Lower leg skin (tissue), 4 donors: Measurements from ENCODE around the gene COBL. TPM values are rescaled to one million over a fixed set of nuclear protein-coding genes. Genes with fewer than 3 reads are reported as not detected.

Experiments
- DNase-seq, 2 donors: peaks; one replicate each; pipeline ENCODE4 v3.0.0-alpha.2; 2019; ENCODE audit warnings: low spot score in 2 of 2
- H3K4me3 ChIP-seq: fragments of 200-600 bp; sonication (generic); 2 replicates; pipeline ENCODE4 v1.5.1; 2017; ENCODE audit warnings: mild to moderate bottlenecking, low read depth; ENCODE audit not compliant: poor library complexity, severe bottlenecking
- POLR2A ChIP-seq, 2 donors: fragments of 450-650 bp; IDR thresholded peaks; one replicate each; pipeline ENCODE4 v1.6.1; 2016 to 2017; ENCODE audit warnings: antibody characterized with exemption in 2 of 2, mild to moderate bottlenecking in 1 of 2, moderate library complexity in 1 of 2
- WGBS, 2 donors: methylation state at CpG; one replicate each; pipeline ENCODE4 v1.1.5; 2018; 5-methylcytosine and 5-hydroxymethylcytosine counted together
- intact Hi-C: fragments of 100-400 bp; cut with DNase I; formaldehyde crosslinking; loops from one replicate; pipeline ENCODE4 v1.15.0; 2023; ENCODE audit warnings: low total_unique reads
- total RNA-seq, 4 donors: library from RNA; depleted of rRNA; stranded (reverse); fragments of >200 nt; gene quantifications; one replicate each; pipeline ENCODE4 v1.1.0, GENCODE V29; 2016
- TF ChIP-seq, protein P1 (sequence below), 3 donors: fragments of 450-650 bp; IDR thresholded peaks; one replicate each; pipeline ENCODE4 v1.5.1; 2016; ENCODE audit warnings: antibody characterized with exemption in 3 of 3, mild to moderate bottlenecking in 3 of 3, moderate library complexity in 2 of 3

The COBL gene
- total RNA-seq, 4 donors from 2014 or later, result 40.2 to 94.1 (median 66.5) TPM

DNA sequence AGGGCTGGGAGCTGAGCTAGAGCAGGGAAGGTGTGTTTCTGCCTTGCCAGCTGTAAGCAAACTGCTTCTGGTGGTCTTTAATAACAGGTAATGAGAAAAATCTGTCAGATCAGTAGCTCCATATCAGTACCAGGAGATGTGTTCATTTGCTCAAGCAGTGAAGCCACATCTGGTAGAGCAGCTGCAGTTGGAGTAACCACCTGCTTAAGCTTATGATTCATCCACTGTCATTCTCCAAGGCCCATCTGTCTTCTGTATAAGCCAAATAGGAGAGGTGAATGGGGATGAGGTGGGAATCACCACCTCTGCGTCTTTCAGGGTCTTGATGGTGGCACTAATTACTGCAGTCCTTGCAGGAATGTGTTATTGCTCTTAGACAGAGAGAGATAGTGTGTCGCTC lies 18.4 kb upstream of the COBL start:
- DNase-seq, result peak in 1 of 2 donors; percentile 1
- intact Hi-C loops, result no loop called here
- TF ChIP-seq POLR2A (IDR thresholded peaks at IDR 0.05), result no peak
- TF ChIP-seq, protein P1, sequence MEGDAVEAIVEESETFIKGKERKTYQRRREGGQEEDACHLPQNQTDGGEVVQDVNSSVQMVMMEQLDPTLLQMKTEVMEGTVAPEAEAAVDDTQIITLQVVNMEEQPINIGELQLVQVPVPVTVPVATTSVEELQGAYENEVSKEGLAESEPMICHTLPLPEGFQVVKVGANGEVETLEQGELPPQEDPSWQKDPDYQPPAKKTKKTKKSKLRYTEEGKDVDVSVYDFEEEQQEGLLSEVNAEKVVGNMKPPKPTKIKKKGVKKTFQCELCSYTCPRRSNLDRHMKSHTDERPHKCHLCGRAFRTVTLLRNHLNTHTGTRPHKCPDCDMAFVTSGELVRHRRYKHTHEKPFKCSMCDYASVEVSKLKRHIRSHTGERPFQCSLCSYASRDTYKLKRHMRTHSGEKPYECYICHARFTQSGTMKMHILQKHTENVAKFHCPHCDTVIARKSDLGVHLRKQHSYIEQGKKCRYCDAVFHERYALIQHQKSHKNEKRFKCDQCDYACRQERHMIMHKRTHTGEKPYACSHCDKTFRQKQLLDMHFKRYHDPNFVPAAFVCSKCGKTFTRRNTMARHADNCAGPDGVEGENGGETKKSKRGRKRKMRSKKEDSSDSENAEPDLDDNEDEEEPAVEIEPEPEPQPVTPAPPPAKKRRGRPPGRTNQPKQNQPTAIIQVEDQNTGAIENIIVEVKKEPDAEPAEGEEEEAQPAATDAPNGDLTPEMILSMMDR (IDR thresholded peaks at IDR 0.05), result no peak

GRCh38 chr7:51329696-51330263 lies 13.2 kb upstream of the COBL start:
- no peak overlapping the region for H3K4me3 ChIP-seq
- TF ChIP-seq, protein P1 (IDR thresholded peaks at IDR 0.05), result no peak
- no peak for TF ChIP-seq POLR2A (IDR thresholded peaks at IDR 0.05)
- peak in 1 of 2 donors; percentile 12 for DNase-seq
- intact Hi-C loops, result no loop called here
- 86 to 90% methylated on average over 4 of the region's 4 CpGs for WGBS, 2 donors

More for the DNA sequence above, 18.4 kb upstream of the COBL start:
- 85% methylated on average over 2 of the region's 2 CpGs for WGBS, 2 donors
- H3K4me3 ChIP-seq, result no peak overlapping the region

DNA sequence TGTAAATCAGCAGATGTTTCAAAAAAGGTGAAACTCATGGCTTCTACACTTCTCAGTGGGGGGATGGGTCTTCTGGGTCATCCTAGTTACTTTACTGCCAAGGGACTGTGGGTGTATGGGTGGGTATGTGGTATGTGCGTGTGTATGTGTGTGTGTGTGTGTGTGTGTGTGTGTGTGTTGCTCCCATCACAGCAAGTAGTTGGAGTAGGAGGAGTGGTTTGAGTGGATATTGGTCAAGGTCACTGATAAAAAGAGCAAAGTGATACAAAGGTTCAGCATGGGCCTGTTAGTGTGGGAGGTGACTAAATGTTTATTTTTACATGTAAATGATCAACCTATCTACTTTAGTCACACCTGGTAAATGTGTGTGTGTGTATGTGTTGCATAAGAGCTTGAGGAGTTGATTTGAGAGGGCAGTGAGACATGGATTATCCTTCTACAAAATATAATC lies 11.8 kb upstream of the COBL start:
- intact Hi-C loops, result no loop called here
- 82 to 90% methylated on average over 1 of the region's 1 CpG for WGBS, 2 donors
- TF ChIP-seq, protein P1 (IDR thresholded peaks at IDR 0.05), result no peak
- no peak for TF ChIP-seq POLR2A (IDR thresholded peaks at IDR 0.05)
- peak in 1 of 2 donors; percentile 8 for DNase-seq
- no peak overlapping the region for H3K4me3 ChIP-seq

DNA sequence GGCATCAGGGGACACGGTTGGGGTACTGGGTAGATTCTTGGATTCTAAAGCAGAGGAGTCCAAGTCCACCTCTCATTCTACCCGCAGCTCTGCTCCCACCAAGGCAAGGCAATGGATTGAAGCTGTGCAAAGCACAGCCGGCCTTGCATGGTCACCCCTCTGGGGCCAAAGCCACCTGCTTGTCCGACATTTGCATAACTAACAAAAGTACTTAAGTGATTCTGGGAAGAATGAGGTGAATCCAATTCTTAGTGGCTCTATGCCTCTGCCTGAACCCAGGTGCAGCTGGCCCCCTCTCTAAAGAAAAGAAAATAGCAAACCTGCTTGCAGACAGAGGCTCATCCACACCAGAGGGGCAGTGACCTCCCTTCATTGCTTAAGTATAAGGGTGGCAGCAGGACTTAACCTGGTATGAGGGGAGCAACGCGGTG lies 10.7 kb upstream of the COBL start:
- intact Hi-C loops, result no loop called here
- peak in 1 of 2 donors; percentile 40 for DNase-seq
- no peak for TF ChIP-seq POLR2A (IDR thresholded peaks at IDR 0.05)
- TF ChIP-seq, protein P1 (IDR thresholded peaks at IDR 0.05), result no peak
- WGBS, 2 donors, result 58 to 67% methylated on average over 6 of the region's 6 CpGs
- no peak overlapping the region for H3K4me3 ChIP-seq

DNA sequence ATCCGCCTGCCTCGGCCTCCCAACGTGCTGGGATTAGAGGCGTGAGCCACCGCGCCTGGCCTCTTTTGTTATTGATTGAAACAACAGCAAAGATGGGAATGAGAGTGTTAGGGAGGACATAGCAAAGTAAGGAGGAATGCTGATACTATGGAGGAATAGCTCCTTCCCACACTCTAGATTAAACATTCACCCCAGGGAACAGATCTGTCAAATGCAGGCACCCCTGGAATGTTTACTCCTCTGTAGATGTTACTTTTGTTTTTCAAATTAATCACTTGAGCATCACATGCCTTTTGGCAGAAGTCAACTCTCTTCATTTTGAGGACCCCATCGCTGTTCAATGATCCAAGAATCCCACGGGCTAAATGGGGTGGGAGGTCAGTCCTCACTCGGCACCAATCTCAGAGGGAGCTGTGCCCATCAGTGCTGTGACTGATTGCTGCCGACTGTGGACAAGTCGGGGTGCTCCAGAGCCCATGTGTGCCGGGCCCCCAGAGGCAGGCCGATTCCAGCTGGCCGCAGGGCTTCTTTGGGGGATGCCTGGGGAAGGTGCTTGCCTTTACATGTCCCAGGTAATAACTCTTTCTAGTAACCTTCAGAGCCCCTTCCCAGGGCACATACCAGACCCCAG lies 10.2 kb upstream of the COBL start:
- no peak overlapping the region for H3K4me3 ChIP-seq
- TF ChIP-seq, protein P1 (IDR thresholded peaks at IDR 0.05), result no peak
- TF ChIP-seq POLR2A (IDR thresholded peaks at IDR 0.05), result no peak
- DNase-seq, result peak in 1 of 2 donors; percentile 54
- intact Hi-C loops, result no loop called here
- WGBS, 2 donors, result 71% methylated on average over 14 of the region's 14 CpGs
